Cerebellar nuclear complex (tissue), 1 donor: ENCODE measurements around the gene CYTH2.
A peak's percentile ranks its signal among the peaks of the same experiment; 100 is the strongest.

Experiments used
- DNase-seq, 2 experiments: peaks; one replicate each; lab custom pipeline; 2025; lab: John Stamatoyannopoulos, UW

Gene CYTH2

GRCh38 chr19:48454150-48454730 lies 14.9 kb upstream of the CYTH2 start:
- no peak for DNase-seq

DNA sequence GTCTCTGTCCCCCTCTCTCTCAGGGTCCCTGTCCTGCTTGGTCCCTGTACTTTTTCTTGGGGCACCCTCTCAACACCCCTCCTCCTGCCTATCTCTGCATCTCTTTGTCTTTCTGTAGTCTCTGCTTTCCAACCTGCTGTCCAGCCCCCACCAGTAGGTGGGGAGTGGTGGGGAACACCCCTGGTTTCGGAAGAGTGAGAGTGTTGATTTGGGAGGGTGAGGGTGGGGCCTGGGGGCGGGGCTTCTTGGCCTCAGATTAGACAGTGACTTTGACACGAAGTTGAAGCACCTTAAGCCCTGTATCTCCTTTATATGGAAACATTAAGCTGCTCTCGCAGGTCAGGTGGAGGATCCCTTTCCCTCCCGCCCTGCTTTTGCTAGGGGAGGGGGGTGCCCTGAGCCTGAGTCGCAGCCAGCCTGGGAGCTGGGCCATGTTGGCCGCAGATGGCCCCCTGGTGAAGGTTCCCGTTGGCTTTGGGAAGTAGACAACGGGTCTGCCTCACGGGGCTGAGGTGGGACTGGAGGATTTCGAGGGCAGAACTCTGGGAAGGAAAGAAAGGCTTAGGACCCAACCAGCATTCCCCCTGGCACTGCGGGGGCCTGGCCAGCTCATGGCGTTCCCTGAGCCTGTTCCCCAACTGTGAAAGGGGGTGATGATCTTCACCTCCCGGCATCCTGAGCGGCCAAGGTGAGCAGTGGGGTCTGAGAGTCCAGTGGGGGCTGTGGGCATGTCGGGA lies 13.8 kb upstream of the CYTH2 start, which contains the start of gene KCNJ14:
TSS of gene KCNJ14 (plus strand) at position 404 of the 737 bp plus-strand sequence. CDS start 6,151 bp downstream, outside the sequence.
- no peak for DNase-seq

DNA sequence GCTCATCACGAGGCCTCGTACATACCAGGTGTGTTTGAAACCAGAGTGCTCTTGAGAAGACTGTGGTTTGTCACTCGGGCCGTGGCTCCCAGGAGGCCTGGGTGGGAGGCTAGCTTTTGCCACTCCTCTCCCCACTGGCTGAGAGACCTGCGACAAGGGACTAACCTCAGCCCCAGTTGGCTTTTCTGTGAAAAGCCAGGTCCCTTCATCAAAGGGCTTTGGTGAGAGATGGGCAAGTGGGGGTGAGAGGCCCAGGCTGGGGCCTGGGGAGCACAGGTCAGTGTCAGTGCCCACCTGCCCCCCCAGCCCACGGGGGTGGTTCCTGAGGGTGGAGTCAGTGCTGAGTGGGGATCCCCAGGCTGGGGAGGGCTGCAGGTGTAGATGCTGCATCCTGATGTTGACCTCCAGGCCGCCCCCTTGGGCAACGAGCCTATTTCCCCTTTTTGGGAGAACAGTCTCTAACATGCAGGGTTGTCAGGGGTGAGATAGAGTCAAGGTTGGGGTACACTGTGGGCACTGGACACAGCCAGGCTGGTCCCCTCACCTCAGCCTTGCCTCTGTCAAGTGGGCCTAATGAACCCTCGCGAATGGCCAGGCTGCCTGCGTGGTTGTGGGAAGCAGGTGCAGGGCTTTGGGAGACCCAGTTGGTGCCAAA lies 13.1 kb upstream of the CYTH2 start:
- DNase-seq: no peak

- DNase-seq: no peak
These were observed 12.3 kb upstream of the CYTH2 start for GRCh38 chr19:48456864-48457263.

DNA sequence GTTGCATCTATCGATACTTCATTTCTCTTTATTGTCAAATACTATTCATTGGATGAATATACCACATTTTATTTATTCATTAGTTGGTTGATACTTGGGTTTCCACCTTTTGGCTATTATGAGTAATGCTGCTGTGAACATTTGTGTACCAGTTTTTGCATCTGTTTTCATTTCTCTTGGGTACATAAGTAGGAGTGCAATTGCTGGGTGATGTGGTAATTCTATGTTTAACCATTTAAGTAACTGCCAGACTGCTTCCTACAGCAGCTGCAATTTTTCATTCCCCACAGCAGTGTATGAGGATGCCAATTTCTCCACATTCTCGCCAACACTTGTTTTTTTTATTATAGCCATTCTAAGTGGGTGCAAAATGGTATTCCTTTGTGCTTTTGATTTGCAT lies 11.2 kb upstream of the CYTH2 start:
- no peak for DNase-seq

GRCh38 chr19:48461651-48461981 lies 7.6 kb upstream of the CYTH2 start:
- no peak for DNase-seq

DNA sequence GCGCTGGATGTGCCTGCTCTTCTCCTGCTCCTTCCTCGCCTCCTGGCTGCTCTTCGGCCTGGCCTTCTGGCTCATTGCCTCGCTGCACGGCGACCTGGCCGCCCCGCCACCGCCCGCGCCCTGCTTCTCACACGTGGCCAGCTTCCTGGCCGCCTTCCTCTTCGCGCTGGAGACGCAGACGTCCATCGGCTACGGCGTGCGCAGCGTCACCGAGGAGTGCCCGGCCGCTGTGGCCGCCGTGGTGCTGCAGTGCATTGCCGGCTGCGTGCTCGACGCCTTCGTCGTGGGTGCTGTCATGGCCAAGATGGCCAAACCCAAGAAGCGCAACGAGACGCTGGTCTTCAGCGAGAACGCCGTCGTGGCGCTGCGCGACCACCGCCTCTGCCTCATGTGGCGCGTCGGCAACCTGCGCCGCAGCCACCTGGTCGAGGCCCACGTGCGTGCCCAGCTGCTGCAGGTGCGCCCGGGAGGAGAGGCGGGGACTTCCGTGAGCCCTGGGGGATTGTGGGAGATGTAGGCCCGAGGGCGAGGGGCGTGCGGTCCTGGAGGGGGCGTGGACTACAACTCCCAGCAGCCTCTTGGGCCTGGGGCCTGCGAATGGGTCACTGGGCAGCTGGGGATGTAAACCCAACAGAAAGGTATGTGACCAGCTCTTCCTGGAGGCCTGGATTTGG lies 7.0 kb upstream of the CYTH2 start:
- no peak for DNase-seq

DNA sequence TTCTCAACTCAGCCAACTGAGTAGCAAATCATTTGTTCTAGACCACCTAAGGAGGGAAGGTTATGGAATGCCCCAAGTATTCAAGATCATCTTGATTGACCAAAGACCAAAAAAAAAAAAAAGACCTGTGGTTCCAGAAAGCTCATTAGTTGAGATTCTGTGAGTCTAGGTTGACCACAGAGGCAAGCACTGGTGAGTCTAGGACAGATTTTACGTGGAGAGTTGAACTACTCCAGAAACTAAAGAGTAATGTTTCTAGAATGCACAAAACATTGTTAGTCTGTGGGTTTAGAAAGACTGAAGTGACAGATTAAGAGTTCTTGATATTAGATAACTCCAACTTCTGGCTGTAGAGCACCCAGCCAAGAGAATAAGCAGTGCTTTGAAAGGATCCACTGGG lies 4.0 kb upstream of the CYTH2 start:
- DNase-seq: no peak

- DNase-seq: no peak
These were observed 2.4 kb upstream of the CYTH2 start for GRCh38 chr19:48466561-48467325.

- DNase-seq: peak; percentile 100
These were observed 339 bp upstream of the CYTH2 start for GRCh38 chr19:48468772-48469288.

GRCh38 chr19:48469934-48470680 lies 938 bp downstream of the CYTH2 start:
- no peak for DNase-seq

DNA sequence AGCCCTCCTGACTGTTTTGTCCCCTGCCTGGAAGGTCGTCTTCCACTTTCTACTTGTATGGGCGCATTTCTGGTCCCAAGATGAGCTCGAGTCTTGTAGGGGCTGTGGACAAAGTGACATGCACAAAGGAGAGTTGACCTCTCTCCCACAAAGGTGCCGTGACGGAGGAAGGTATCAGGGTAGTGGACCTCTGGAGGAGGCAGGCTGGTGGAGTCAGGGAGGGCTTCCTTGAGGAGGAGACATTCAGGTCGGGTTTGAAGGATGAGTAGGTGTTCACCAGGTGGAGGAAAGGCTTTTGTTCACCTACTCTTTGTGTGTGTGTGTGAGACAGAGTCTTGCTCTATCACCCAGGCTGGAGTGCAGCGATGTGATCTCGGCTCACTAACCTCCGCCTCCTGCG lies 1.7 kb downstream of the CYTH2 start:
- DNase-seq: no peak

DNA sequence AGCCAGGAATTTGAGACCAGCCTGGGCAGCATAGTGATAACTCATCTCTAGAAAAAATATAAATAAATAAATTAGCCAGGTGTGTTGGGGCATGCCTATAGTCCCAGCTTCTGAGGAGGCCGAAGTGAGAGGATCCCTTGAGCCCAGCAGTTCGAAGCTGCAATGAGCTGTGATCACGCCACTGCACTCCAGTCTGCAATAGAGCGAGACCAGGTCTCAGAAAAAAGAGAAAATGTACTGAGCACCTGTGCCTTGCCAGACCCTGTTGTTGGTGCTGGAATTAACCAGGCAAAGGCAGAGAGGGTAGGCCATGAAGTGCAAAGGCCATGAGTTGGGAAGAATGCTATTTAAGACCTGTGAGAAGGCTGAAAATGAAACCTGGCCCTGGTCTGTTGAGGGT lies 2.7 kb downstream of the CYTH2 start:
- no peak for DNase-seq

GRCh38 chr19:48473161-48473966 lies 4.2 kb downstream of the CYTH2 start:
- DNase-seq: no peak

DNA sequence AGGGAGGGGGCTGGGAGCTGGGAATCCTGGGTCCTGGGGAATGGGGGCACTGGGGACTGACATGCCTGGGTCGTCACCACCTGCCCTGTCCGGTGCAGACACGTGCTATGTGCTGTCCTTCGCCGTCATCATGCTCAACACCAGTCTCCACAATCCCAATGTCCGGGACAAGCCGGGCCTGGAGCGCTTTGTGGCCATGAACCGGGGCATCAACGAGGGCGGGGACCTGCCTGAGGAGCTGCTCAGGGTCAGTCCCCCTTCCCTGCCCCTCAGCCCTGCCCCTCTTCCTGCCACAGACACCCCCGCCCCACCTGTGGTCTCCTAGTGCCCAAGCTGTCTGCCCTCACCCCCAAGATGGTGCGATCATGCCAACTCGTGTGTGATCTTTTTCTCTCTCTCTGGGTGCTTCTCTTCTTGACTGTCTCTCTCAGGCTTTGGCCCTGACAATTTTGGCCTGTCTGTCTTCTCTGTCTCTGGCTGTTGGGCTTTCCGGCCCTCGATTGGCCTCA lies 5.0 kb downstream of the CYTH2 start:
- no peak for DNase-seq

DNA sequence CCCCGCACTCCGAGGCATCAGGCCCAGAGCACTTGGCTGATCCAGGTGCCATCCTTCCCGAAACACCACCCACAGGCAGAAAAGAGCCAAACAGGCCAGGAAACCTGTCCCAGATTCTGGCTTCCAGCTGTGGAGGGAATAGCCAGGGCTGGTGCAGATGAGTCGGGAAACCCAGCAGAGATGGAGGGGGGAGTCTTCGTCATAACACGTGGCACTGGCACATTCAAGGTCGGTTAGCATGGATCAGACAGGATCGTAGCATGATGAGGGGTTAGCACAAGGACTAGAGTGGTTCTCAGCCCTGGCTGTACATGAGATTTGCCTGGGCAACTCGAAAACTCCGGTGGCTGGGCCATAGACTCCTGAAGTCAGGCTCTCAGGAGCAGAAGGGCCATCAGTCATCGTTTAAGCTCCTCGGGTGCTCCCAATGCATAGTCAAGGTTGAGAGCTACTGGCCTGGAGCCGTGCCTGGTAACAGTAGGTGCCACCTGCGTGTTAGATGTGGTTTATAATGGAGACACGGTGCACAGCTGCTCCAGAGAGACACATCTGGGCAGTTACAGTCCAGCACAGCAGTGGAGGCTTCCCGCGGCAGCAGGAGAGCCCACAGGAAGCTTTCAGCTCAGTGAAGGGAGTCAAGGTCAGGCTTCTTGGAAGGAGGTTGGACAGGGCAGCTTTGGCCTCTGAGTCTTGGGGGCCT lies 6.3 kb downstream of the CYTH2 start:
- no peak for DNase-seq

DNA sequence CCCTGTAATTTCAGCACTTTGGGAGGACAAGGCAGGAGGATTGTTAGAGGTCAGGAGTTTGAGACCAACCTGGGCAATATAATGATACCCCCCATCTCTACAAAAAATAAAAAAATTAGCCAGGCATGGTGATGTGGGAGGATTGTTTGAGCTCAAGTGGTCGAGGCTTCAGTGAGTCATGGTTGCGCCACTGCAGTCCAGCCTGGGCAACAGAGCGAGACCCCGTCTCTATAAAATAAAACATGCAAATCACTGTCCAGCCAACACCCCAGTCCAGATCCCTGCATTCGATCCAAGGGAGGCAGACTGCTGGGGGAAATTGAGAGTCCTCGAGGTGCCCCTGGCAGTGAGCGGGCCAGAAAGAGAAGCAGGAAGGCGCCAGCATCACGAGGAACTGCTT lies 7.0 kb downstream of the CYTH2 start:
- DNase-seq: no peak

- no peak for DNase-seq
These were observed 8.0 kb downstream of the CYTH2 start for GRCh38 chr19:48477067-48477685.
